Activated CD4-positive, CD25-positive, alpha-beta regulatory T cell treated with anti-CD3 and anti-CD28 coated beads, Interleukin-2, amount 50 U/mL, for 72 hours (primary cell): Measurements from ENCODE around the gene DMD.

ENCODE experiments used
- DNase-seq: peaks from one replicate; pipeline ENCODE4 v3.0.0; 2021

Gene DMD

DNA sequence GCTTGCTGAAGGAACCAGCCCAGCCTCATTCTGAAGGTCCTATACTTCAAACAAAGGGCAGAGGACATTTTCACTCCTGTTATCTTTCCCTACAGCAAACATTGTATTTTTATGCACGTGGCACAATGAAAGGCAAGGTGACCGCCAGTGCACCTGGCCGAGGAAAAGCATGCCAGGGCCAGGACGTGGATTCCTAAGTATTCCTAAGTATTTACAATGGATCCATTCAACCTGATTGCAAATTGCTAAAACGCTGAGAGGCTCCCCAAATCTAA, 2011.6 kb downstream of the DMD start:
- no peak for DNase-seq

DNA sequence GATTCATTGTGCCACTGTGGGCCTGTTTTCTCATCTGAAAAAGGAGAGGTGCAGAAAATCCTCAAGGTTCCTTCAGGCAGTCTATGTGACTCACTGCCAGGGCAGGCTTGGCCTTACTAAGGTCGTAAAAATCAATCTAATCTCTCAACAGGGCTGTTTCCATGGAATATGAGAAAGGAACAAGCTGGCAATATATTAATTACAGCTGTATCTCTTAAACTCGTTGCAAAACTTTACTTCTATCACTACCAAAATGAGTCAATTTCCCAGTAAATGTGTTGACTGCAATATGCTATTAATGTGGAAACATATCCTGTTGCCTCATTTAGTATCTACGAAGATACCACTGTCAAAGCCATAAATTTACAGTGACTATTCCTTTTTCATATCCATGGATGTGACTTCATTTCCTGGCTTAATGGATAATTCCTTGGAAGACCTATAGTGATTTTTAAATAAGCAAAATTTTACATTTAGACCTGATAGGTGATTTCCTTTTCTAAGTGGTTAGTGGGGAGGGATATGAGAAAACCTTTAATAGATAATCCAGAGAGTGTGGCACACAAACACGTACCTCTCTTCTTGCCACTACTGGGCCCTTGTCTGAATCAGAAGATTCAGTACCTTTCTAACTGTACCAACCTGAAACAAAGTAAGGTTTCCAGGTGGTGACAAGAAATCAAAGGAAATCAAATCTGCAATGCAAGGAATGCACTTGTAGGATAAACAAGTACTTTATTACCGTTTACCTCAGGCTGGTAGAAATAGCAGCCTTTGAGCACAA, 2012.1 kb downstream of the DMD start:
- no peak for DNase-seq

DNA sequence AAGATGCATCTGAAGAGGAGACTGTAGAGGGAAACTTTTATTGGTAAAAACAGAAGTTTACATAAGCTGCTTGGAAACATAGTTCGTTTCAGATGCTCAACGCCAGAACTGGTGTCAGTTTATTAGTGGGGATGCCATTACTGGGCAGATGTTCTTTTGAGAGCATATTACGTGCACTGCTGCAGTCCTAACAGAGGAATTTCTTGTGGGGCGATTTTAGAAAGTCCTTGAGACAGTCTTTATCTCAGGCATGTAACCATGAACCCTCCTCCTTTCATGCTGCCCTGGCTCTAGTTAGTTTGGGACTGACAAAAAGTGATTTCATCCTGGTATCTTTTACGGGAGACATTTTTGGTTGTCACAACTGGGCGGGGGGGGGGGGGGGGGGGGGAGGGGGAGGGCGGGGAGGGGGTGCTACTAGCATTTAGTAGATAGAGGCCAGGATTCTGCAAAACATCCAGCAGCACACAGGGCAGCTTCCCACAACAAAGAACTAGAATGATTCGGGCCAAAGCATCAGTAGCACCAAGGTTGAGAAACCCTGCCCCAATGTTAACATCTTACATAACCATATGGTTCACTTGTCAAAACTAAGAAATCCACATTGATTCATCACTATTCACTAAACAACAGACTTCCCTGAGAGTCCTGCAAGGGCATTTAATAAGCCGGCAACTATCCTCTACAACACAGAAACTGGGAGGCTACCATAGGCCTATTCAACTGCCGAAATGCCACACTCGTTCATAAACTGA, 2021.0 kb downstream of the DMD start:
- DNase-seq: no peak

DNA sequence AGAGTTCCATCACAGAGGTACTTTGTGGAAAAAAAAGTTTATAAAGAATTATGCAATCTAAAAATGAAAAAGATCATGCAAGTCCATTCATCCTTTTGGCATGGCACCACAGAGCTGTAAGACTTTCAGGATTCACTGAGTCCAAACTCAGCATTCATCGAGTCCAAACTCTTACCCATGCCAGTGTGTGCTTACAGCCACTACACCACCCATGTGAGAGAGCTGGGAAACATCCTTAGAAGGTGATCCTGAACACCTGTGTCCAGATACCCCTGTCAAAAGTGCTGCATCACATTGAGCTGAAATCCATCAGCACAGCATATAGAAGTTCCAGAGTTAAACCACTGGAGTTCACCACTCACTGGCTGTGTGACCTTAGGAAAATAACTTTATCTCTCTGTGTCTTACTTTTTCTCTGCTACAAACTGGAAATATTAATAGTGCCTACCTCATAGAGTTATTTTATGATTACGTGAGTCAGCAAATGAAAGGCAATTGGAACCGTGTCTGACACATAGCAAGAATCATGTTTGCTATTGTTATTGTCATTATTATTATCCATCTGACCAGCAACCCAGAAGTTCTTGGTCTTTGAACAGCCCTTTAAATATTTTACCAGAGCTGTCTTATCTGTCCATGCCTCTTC, 2024.5 kb downstream of the DMD start:
- no peak for DNase-seq

DNA sequence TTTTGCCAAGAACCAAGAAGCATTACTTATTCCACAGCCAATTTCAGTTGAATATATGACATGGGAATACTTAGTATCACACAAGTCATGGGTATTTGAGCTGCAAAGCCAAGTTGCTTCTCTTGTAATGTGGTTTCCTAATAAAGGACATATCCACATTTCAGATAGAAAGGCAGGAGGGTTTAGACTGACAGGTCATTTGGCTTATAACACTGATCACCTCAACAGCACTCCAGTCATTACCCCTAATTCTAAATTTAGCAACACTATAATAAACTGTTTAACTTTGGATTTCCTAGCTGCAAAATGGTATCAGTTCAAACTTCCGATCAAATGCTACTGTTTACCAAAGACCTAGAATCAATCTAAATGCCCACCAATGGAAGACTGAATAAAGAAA, 2025.5 kb downstream of the DMD start:
- DNase-seq: no peak

DNA sequence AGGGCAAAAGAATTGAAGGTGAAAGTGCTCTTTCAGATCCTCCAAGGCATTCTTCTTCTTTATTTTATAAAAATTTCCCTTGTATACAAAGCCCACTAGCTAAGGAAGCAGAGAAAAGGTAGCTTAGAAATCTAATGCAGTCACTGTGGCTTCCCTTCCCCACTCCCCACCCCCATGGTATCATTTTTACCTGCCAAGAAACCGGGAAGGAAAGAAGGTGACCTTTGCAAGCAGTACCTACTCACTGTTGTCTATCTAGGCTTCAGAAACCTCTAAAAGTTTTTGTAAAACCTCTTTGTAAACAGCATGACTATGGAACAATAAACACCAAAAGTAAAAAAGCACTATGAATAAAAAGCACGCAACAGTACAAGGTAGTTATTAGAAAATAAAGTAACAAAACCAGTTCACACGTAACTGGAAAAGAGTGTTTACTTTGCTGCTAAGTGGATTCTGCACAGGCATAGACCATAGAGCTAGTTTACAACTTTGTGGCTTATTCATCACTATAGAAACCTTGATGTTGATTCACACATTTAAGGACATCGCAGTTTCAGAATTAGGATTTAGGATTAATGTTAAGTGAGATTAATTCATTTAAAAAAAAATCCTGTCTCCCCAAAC, 2029.9 kb downstream of the DMD start:
- DNase-seq: no peak

DNA sequence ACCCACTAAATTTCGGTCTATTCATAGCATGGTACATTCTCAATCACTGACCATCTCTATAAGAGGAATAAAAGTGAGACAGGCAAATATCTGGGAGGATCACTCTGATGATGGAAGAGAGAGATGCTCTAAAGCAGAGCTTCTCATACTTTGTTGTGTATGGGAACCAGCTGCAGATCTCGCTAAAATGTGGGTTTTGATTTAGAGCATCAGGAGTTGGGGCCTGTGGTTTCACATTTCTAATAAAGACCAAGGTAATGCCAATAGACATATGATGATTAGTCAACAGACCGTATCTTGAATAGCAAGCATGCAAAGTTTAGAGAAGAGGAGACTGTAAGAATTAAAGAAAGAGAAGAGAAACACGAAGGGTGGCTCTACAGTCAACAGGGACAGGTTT, 2032.1 kb downstream of the DMD start:
- no peak for DNase-seq

DNA sequence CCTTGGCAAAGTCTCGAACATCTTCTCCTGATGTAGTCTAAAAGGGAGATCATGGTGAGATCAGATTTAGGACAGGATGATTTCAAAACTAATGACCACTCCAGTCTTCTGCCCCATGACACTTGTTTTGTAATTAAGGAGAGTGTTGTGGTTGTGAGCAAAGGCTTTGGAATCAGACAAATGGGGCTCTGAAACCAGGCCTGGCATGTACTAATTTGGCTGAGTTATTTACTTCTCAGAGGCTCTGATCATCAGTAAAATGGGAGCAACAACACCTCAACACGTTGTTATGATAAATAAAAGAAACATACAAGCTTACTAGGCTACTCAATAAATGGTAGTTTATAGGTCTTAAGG, 2032.6 kb downstream of the DMD start:
- no peak for DNase-seq

DNA sequence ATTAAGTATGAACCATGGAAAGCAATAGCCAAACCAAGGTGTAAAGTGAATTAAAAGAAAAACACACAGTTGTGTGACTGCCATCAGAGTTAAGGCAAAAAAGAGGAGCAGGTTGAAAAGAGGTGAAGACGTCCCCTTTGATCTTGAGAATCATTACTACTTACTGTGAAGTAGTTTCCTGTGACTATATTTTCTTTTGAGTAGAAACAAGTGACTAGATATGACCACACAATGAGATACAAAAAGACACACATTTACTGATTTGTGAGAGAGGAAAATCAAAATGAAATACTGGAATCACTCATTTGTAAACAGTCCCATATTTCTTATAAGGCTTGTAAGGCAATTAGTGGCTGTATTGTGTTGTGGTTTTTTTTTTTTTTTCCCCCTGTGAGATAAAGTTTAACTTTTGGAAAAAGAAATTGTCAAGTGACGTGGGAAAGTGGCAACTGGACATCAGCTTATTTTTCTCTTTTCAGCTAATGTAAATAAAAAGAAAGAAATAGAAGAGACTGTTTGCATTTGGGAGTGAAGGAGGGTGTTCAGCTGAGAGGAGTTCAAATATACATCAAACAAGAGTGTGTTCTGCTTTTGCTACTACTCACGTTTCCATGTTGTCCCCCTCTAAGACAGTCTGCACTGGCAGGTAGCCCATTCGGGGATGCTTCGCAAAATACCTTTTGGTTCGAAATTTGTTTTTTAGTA, 2033.1 kb downstream of the DMD start:
- no peak for DNase-seq

DNA sequence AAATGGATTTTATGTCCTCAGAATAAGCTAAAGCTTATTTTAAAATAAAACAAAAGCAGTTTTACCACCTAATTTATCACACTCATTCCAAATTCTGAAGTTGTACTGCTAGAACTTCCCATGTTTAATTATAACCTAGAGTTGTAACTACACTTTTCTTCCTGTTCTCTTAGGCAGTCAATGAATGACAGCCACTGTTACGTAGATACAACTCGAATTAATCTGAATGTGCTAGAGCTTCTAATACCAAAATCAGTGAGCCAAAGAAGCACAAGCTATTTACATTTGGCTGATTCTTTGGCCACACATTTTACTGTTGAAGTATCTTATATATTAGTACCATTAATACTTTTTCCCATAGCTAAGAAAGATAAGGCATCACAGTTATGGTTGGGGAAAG, 2040.6 kb downstream of the DMD start:
- no peak for DNase-seq

DNA sequence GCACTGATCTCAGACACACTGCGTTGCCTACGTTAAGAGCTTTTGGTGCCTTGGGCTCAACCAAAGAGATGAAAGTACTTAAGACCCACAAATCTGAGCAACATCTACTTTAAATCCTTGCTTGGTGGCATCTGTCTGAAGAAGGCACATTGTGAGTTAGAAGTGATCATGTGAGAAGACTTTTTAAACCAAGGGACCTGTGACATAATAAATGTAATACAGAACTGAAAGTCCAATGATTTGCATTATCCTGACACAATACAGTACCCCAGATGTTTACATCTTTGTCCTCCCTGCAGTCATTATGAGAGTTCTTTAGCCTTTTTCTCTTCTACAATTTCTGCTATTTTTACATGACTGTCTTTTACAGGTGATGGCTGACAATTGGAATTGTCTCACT, 2042.8 kb downstream of the DMD start:
- no peak for DNase-seq

DNA sequence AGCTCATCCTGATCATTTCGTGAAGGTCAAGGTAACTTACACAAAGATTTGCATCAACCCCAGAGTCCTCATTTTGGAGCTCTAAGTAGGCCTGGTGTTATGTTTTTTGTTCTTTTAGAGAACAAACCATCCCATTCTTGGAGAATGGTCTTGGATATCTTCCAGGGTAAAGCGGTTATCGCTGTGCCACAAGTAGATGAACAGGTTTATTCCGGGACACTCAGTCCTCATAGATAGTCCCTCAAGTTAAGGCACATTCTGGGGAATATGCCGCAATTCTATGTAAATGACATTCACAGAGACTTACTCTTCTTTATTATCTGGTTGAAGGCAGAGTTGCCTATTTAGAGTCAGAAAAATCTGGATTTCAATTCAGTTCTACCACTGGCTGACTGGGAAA, 2044.5 kb downstream of the DMD start:
- no peak for DNase-seq

DNA sequence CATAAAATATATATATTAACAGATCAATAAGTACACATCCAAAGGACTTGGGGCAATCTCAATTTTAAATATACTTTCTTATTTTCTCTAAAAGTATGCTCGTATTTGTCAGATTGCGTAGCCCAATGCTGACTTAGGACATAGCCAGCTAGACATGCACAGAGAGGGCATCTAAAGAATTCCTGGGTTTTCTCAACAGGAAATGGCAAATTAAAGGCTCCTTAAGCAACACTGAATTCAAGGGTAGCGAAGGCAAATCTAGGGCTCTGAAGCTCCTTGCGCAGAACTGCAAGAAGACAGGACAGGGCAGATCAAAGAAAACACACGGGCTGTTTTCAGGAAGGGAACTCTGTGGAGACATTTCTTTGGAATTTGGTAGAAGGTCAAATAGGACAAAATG, 2044.9 kb downstream of the DMD start:
- DNase-seq: no peak

DNA sequence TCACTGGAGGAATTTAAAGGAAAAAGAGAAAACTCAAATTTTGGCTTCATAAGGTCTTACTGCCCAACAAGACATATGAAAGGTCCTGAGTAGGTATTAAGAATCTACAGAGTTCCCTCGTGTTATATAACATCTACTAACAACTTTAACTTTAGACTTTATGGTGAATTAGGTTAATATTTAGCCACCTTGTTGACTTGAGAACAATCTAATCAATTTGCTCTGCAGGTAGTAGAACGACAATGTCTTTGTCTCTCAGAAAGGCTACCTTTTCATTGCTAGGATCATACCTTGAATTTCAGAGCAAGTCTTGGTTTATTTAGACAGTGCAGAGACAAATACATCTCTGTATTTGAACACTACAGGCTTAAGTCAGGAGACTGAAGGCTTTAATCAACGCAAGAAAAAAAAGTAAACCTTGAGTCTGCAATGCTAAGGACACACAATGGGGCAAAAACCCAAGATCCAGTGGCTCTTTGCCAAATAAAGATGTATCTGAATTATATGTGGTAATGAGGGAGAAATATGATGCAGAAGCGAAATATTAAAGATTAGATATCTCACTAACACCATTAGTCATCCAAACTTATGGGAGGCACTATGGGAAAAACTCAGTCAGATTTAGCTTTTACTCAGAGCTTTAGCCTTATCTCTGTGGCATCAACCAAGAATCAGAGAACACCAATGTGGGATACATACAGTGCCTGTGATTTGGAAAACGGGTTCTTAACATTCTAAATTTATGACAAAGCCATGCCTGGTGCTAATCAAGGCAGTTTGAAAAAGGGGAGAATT, 2045.9 kb downstream of the DMD start:
- no peak for DNase-seq

DNA sequence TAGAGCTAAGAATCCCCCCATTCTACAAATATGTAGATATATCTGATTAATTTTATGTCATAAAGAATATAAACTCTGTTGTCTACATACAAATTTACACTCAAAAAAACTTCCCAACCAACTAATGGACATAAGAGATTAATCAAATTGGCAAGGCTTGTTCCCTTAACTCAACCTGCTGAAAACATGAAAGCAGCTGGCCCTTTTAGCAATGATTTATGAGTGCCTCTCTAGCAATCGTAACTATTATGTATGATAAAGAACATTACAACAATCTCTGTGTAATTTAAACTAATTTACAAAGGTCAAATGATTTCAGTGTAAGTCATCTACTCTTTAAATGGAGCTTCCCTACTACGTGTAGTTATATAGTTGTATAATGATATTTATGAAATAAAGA, 2056.4 kb downstream of the DMD start:
- DNase-seq: no peak

DNA sequence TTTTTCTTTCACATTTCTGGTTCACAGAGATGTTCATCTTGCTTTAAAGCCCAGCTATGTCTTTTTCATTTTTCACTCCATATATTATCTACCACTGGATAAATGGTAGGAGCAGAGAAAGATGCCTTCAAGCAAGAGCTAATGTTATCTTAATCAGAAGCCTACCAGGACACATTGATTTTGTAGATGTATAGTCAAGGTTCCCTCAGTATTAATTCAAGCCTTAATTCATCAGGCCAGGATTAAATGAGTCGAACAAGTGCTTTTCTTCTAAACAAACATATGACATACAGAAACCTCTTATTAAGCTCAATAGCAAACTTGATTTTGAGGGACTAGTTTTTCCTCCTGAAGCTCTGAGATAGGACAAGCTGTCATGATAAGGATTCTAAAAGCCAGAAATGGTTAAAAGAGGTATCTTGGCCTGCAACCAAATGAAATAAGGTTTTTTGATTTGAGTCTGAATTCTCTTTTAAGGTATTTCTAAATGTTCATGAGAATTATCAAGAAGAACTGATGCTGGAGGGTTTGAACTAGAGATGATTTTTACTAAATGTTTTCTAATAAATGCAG, 2057.8 kb downstream of the DMD start:
- DNase-seq: no peak

DNA sequence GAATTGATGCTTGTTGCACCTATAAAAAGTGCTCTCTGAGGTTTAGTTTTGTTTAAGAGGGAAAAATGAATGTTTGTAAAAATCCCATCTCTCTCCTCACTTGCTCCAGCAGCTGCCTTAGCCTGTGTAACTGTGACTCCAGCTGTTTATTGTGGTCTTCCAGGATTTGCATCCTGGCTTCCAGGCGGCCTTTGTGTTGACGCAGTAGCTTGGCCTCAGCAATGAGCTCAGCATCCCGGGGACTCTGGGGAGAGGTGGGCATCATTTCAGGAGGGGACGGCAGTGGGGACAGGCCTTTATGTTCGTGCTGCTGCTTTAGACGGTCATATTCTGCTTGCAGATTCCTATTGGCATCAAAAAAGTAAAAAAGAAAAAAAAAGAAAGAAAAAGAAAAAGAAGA, 2064.2 kb downstream of the DMD start:
- no peak for DNase-seq

DNA sequence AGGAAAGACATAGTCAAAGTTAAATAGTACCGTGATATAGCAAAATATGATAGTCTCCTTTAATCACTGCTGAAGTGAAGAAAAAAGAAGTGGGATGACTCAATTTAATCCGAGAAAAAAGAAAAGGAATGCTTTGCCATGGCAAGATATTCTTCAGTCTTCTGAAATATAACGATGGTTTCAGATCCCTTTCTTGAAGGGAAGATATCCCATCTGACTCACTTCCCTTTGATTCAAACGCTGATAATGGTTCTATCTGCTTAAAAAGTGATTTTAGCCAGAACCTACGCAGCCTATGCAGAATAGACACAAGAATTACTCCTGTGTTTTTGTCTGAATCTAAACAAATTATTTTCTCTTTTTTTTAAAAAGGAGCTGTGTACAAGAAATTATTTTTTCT, 2071.4 kb downstream of the DMD start:
- no peak for DNase-seq

DNA sequence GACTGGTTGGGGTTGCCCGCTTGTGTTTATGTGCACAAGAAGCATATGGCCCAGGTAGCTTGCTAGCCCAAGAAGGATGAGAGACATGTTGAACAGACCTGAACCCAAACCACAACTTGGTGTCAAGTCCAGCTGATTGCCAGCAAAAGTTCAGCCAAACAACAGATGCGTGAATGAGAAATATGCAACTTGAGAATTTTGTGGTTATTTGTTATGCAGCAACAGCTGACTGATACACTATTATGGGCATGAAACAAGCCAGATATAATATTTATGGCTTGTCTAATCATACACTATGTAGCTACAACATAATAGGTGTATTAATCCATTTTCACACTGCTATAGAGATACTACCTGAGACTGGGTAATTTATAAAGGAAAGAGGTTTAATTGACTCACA, 2073.2 kb downstream of the DMD start:
- DNase-seq: no peak

DNA sequence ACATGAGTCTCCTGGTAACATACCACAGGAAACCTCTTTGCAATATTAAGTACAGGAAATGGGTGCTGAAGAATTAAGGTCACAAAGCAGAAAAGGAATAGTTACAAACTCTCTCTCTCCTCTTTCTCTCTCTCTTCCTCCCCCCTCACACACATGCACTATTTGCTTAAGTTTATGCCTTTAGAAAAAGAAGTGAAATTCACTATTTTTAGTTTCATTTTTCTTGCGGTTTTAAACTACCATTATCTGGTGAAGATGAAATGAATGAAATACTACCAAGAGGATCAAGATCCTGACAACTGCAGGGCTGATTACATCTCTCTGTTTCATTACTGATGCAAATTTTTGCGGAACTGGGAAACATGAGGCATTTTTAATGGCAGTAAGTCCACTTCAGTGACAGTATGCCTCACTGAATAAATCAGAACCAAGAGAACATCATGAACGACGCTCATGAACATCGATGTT, 2075.2 kb downstream of the DMD start:
- no peak for DNase-seq

DNA sequence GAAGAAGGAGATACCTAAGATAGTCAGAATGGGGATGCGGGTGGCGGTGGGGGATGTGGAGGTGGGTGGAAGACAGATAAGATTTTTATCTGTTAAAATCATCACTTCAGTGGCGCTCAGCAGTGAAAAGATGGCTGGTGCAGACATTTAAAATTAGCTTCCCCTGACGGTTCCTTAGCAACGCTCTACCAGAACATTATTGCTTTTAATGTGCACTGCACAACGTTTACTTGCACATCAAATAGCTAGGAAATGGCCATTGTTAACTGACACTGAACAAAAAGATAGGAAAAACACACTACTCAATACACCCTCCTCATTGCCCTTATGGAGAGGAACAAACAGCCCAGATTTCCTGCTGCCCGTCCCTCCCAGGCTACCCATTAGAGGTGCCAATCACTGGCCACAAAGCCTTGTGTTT, 2078.5 kb downstream of the DMD start:
- no peak for DNase-seq
